IPS DF 4.7 (cell line): ENCODE measurements around the gene PGAM4.
"Not testable (repeated sequence)": the region's sequence is repeated elsewhere in the genome, so short reads cannot be mapped to it uniquely, and the experiment has no call there.

Experiments
- DNase-seq: peaks from one replicate; pipeline ENCODE4 v3.0.0-alpha.2; 2013; ENCODE audit warnings: low spot score; ENCODE audit errors: extremely low read depth

PGAM4 gene

DNA sequence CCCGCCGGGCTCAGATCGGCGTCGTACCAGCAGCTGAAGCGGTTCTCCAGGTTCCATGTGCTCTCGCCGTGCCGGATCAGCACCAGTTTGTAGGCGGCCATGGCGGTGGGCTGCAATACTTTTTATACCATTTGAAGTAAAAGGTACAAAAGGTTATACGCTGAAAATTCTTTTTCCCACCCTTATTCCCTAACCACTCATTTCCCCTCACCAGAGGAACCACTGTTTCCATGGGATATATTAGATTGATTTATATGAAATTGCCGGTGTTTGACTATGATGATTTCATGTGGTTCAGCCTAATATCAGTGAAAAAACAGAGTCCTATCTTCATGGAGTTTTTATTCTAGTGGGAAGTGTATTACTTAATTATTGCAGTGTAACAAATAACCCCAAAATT is at the start of gene PGAM4:
TSS of gene PGAM4 (minus strand) at position 101 of the 400 bp plus-strand sequence. CDS start at position 101, 0 bp downstream.
- no peak for DNase-seq

DNA sequence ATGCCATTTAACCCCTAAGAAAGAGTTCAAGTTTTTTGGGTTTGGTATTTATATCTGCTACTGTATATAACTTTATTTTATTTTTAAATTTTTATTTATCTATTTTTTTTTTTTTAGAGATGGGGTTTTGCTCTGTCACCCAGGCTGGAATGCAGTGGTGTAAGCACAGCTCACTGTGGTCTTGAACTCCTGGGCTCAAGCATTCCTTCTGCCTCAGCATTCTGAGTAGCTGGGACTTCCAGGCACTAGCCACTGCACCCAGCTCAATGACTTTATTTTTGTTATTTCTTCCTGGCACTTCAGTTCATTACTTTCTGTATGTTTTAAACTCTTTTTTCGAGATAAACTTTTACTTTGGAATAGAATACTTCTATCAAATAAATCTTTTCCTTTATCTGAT is 42.4 kb upstream of the PGAM4 start:
- DNase-seq = no peak

DNA sequence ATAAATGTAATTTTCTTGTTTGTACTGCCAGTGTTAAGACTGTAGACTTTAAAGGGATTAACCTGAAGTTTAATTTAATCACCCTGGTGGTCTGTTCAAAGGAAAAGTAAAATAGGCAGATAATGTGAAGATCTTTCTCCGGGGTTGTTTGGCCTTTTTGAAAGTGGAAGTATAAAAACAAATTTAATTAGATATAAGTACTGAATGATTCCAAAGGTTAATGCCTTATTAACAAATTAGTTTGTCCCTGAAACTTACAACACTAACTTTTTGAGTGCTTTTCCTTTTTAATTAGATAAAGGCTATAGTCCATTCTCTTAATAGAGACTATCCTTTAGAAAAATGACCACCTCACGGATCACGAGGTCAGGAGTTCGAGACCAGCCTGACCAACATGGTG is 10.4 kb upstream of the PGAM4 start:
- no peak for DNase-seq

DNA sequence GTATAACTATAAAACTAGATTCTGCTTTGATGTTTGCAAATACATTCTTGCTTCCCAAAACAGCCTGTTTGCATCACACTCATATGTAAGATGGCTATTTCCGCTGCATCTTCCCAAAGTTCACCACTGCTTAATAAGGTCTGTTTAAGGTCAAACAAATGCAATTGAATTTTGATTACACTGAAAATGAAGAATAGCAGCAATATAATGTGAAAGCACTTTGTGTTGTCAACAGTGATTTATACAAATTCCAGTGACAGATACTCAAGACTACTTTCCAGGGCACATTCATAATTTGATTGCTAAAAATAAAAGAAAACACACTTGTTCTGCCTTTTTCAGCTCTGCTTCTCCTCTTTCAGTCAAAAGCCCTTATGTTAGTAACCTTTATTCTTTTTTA is 8.1 kb upstream of the PGAM4 start:
- DNase-seq = no peak

DNA sequence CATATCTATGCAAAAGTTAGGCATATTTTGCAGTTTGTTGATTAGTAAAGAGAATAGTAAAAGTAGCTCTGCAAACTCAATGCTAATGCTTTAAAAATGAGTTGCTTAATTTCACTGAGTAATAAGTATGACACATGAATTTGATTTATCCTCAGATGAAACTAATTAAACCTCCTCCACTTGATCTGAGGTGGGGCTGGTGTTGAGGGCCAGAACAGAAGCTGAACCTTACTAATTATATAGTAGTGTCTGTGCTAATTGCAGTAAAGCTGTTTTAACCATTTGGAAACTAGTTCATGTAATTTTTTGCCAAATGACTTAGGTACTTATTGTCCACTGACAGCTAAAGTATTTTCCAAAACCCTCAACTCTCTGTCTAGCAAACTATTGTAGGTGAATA is 7.7 kb upstream of the PGAM4 start:
- no peak for DNase-seq

DNA sequence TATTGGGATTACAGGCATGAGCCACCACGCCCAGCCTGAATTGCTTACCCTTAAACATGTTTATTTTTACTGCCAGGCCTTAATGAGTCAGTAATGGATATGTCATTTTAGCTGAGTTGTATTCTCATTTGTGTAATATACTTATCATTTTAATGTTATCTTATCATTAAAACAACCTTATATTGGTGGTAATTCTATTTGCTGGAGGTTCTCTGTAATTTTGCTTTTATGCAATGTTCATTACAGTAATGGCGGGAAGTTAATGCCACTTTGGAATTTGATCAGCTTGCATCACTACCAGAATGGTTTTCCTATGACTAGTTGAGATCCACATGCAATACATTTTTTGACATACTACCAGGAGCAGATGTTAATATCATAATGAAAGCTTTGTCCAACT is 6.3 kb upstream of the PGAM4 start:
- DNase-seq = no peak

DNA sequence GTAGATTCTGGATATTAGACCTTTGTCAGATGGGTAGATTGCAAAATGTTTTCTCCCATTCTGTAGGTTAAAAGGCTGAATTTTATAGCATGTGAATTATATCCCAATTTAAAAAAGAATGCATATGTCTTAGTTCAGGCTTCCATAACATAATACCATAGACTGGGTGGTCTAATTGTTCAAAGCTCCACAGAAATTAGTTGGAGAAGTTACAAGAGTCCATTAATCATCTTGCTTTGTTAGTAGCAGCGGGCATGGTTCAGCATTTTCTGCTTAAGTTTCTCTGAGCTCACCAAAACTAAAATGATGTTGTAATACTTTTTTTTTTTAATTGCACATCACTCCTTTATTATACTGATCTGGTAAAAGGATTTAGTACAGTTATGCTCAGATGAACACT is 1.8 kb downstream of the PGAM4 start:
- no peak for DNase-seq

DNA sequence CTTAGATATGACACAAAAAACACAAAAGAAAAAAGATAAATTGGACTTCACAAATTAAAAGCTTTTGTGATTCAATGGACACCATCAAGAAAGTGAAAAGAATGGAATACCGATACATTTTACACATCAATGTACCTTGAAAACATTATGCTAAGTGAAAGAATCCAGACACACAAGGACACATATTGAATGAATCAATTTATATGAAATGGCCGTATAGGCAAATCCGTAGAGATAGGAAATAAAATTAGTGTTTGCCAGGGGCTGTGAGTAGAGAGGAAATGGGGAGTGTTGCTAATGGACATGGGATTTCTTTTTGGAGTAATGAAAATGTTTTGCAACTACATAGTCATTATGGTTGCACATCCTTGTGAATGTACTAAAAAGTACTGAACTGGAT is 3.1 kb downstream of the PGAM4 start:
- DNase-seq = no peak

DNA sequence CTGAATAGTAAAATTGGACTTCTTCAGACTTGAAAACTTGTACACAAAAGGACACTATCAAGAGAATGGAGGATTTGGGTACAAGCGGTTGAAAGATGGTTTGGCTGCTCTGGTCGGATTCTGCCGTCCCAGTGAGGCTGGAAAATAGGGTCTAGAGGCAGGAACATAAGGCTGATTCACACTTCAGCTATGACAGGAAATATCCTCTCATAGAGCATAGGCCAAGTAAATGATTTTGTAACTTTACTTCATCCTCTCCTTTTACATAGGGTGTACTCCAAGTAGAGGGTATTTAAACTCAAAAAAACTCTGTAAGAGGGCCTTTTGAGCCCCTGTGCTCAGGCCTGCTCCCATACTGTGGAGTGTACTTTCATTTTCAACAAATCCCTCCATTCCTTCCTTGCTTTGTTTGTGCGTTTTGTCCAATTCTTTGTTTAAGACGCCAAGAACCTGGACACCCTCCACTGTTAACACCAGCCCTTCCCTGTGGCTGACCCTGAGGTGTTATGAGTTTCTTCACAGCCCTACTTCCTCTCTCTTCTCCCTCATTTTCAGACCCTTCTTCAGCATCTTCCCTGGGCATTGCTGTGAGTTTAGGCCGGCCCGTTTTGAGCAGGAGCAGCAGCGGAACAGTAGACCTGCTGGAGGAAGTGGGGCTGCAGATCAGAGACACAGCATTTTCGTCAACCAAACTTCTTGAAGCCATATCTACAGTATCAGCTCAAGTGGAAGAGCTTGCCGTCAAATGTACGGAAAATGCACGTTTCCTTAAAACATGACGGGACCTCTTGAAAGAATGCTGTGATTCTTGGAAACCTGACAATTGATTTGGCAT is 7.2 kb downstream of the PGAM4 start:
- DNase-seq = no peak

DNA sequence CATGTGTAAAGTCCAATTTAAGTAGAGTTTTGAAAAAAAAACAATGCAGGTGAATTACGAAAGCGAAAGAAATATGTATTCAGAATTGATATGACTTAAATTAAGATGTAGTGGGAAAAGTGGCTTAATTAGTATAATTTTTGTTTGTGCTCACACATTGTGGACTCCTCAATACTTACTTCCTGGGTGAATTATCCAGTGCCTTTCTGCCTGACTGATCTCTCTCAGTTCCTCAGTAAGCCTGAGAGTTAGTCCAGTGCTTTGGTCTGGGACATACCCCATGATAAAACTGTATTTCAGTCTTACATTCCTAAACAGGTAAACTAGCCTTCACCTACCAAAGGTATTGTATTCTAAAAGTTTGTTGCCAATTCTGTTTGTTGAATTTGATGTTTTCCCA is 8.4 kb downstream of the PGAM4 start:
- no peak for DNase-seq

DNA sequence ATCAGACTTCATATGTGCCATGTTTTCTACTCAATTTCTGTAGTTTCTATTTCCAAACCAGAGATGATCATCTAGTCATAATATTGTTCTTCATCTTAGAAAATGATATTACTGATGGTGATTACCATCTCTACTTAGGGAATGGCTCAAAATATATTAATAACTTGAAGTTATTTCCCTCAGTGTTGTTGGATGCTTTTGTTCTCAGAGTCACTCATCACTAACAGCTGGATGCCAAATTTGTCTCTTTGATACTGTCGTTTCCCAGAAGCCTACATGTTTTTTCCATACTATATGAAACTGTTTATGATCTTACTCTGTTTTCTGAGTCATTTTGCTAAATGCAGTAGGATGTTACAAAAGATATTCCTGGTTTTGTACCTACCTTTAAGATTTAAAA is 8.9 kb downstream of the PGAM4 start:
- DNase-seq = no peak

DNA sequence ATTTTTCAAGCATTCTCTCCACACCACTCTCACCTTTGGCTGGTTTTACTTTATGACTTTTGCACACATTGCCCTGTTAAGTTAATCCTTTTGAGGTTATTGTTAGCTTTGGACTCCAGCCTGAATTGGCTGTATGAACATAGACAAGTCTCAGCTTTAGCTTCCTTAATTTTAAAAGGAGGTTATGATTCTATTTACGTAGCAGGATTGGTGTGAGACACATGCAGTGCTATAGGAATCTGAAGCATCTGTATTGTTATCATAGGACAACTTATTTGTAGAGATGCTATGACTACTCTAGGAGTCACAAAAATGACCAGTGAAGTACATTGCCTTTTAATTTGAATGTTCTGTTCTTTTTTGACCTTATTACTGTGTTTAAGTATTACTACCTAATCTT is 15.7 kb downstream of the PGAM4 start:
- DNase-seq = no peak

DNA sequence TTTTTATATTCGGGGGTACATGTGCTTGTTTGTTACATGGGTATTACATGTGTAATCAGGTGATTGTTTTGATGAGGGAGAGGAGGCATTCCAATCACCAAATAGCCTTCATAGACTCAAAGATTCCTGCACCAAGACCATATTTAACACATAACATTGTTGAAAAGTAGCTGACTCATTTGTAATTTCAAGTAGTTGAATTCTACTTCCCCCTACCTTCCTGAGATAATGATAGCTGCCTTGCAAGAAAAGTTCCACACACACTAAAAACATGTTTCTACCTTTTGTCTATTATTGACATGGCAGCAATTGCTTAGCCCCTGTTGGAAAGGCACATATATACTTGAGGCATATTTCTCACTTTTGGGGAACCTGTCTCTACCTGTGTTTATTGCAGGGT is 16.1 kb downstream of the PGAM4 start:
- DNase-seq = no peak

DNA sequence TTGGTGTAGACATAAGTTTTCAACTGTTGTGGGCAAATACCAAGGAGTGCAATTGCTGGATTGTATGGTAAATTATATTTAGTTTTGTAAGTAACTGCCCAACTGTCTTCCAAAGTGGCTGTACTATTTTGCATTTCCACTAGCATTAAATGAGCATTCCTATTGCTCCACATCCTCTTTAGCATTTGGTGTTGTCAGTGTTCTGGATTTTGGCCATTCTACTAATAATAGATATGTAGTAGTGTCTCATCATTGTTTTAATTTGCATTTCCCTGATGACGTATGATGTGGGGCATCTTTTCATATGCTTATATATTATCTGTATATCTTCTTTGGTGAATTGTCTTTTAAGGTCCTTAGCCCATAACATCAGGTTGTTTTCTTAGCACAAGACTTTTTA is 17.3 kb downstream of the PGAM4 start:
- no peak for DNase-seq

DNA sequence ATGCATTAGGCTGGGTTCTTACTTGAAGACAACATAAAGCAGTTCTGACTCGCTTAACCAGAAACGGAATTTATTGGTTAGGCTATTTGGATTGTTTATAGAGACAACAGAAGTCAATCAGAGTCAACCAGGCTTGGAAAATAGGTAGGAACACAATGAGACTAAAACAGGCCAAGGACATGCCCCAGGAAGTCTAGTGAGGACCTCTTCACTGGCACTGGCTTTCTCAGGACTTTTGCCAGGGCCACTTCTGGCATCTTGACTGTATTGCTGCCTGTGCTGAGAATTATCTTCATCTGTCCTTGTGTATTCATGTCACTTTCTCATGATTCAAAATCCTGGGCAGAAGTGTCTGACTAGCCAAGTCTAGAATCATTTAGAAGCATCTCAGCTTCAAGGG is 19.6 kb downstream of the PGAM4 start:
- DNase-seq = no peak

DNA sequence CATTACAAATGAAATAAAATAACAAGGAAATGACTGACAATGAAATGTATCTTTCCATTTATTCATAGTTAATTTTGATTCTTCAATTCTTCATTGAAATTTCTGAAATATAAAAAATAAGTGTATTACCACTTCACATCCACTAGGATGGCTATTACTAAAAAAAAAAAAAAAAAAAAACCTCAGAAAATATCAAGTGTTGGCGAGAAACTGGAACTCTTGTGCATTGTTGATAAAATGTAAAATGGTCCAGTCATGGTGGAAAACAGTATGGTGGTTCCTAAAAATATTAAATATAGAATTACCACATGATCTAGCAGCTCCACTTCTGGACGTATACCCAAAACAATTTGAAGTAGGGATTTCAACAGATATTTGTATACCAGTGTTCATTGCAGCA is 22.9 kb downstream of the PGAM4 start:
- DNase-seq = no peak

DNA sequence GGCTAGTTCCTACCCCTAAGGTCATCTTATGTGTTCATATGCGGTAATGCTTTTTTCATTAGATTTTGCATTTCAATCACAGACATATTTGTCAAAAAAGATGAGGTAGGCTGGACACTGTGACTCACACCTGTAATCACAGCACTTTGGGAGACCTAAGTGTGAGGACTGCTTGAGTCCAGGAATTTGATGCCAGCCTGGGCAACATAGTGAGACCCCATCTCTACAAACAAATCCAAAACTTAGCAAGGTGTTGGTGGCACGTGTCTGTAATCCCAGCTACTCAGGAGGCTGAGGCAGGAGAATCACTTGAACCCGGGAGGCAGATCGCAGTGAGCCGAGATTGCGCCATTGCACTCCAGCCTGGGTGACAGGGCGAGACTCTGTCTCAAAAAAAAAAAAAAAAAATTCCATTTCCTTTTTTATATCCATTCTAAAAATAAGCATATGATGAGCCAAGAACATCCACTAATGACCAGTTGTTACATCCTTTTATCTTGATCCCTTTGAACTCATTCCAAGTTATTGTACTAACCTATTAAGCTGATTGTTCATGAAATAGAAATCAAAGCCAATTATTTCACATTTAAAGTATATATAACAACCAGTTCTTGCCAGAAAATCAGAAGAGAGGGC is 23.4 kb downstream of the PGAM4 start:
- no peak for DNase-seq

DNA sequence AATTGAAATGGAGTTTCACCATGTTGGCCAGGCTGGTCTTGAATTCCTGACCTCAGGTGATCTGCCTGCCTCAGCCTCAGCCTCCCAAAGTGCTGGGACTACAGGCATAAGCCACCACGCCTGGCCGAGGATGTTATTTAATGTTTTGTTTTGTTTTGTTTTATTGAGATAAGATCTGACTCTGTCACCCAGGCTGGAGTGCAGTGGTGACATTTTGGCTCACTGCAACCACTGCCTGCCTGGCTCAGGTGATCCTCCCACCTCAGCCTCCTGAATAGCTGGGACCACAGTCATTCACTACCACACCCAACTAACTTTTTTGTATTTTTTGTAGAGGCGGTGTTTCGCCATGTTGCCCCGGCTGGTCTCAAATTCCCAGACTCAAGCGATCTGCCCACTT is 24.4 kb downstream of the PGAM4 start:
- not testable (repeated sequence) for DNase-seq

DNA sequence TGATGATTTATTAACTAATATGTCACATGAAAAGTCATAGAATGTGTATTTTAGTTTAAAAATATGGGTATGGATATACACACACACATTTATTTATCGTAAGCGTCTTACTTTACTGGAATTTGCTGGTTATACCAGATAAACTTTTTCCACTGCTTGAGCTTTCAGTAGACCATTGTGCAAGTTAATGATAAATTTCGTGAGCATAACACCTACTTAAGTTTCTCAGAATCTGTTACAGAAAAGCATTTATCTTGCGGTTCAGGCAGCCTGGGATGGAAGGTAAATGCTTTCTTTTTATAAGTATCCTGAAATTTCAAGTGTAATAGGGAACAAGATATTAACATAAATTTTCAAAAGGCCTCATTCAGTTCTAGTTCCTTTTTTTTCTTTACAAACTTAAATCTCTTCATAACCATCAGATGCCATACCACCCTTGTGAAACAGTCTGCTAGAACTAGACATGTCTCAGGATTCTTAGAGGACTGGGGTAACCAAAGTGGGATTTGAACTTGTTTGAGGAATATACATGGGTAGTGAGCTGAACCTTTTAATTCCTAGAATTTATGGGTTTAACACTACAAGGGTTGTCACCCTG is 31.3 kb downstream of the PGAM4 start:
- no peak for DNase-seq

DNA sequence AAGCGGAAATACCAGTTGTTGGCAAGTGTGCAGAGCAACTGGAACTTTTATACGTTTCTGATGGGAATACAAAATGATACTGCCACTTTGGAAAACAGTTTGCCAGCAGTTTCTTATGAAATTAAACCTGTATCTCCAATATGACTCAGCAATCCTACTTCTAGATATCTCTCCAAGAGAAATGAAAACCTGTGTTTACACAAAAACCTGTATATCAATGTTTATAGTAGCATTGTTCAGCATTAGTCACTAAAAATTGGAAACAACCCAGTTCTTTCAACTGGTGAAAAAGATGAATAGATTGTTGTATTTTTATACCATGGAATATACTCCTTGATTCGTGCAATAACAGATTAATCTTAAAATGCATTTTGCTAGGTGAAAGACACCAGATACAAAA is 32.1 kb downstream of the PGAM4 start:
- no peak for DNase-seq

DNA sequence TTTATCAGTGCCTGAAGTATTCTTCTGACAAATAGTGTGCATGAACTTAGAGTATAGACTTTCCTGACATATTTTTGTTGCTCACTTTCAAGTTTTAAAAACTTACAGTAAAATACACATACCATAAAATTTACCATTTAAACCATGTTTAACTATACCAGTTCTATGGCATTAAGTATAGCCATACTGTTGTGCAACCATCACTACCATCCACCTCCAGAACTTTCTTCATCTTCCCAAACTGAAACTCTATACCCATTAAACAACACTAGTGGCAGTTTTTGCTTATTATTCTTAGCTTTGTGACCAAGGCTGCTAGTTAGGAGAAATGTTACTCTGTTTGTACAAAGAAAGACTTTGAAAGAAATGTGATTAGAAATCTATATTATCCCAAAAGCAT is 33.1 kb downstream of the PGAM4 start:
- DNase-seq = no peak

DNA sequence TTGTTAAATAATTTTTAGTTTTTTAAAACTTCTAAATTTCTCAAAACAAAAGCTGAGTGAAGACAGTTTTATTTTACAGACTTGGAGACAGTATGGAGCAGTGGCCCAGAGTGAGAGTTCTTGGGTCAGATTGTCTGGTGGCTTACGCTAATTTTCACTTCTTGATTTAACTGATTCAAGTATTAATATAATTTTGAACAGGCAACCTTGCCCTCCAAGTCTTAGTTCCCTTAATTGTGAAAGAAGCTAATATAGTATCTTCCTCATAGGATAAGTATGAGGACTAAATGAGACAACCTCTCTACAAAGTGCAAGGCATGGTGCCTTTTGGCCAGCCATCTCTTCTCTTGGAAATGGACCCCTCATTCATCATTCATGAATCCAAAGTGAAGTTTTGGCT is 33.6 kb downstream of the PGAM4 start:
- DNase-seq = no peak

DNA sequence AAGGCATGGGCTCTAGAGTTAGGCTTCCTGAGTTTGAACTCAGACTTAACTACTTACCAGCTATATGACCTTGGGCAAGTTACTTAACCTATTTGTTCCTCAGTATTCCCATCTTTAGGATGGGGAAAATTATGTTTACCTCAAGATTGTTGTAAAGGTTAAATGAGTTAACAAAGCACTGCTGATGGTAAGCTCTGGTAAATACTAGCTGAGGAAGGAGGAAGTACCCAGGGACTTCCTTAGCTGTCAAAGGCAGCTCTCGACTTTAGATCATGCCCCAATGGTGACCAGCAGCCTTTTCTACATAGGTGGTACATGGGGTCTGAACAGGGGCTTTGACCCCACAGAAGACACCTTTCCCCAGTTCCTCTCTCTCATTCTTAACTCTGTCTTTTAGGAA is 38.9 kb downstream of the PGAM4 start:
- no peak for DNase-seq
